WI38 (cell line): ENCODE measurements around the gene FSTL4.

ENCODE experiments used
- H3K4me3 ChIP-seq: 2 replicates; pipeline ENCODE4 v1.5.1; 2011; ENCODE audit warnings: low read depth, mild to moderate bottlenecking, control low read depth, low read length
- TF ChIP-seq, protein P1 (sequence below): IDR thresholded peaks from 2 replicates; pipeline ENCODE4 v1.5.1; 2012; ENCODE audit warnings: low read depth, mild to moderate bottlenecking, control low read depth, low read length

FSTL4 gene

DNA sequence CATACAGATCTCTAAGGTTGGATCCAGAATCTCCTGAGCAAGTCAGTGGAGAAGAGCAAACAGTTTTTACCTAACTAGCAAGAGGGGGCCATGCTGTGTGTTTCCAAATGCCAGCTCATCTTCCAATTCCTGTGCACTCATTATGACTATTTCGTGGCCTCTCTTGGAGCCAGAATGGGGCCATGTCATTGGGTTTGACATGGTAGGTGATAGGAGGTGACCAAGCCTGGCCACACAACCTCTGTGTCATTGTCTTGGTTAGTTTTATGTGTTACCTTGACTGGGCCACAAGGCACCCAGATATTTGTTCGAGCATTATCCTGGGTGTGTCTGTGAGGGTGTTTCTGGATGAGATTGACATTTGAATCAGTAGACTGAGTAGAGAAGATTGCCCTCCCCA lies 354.4 kb downstream of the FSTL4 start:
- TF ChIP-seq, protein P1, sequence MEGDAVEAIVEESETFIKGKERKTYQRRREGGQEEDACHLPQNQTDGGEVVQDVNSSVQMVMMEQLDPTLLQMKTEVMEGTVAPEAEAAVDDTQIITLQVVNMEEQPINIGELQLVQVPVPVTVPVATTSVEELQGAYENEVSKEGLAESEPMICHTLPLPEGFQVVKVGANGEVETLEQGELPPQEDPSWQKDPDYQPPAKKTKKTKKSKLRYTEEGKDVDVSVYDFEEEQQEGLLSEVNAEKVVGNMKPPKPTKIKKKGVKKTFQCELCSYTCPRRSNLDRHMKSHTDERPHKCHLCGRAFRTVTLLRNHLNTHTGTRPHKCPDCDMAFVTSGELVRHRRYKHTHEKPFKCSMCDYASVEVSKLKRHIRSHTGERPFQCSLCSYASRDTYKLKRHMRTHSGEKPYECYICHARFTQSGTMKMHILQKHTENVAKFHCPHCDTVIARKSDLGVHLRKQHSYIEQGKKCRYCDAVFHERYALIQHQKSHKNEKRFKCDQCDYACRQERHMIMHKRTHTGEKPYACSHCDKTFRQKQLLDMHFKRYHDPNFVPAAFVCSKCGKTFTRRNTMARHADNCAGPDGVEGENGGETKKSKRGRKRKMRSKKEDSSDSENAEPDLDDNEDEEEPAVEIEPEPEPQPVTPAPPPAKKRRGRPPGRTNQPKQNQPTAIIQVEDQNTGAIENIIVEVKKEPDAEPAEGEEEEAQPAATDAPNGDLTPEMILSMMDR, result no peak
- H3K4me3 ChIP-seq, result no peak overlapping the region

DNA sequence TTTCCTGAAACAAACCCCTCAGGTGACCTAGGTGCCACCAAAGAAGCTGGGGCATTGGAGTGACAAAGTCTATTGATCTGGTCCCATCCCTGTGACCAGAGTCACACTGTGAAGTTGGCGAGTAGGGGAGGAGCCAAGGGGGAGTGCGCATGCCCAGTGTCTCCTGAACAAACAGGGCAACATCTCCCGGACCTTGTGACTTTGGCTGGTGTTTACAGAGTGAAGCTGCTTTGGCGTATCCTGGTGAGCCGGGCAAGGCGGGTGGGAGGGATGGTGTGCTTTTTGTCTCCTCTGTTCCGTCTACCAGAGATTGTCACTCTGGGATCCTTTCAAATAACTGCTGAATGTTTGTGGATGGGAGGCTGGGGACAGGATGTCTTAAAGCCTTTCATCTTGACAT lies 356.1 kb downstream of the FSTL4 start:
- TF ChIP-seq, protein P1, result no peak
- no peak overlapping the region for H3K4me3 ChIP-seq

DNA sequence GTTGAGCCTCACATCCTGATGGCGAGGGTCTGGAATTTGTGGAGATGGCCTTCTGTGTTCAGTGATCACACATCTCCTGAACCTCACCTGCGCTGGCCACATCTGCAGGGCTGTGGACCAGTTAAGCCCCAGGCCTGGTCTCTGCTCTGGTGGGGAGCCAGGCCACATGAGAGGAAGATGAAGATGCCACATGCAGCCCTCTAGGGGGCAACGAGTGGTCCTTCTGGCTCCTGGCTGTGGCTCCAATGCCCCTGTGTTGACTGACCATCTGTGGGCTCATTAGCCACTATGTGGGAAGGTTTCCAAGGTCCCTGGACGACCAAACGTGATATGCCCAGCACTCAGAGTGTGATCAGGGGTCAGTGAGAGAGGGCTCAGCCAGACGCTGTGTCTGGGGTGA lies 357.5 kb downstream of the FSTL4 start:
- TF ChIP-seq, protein P1, result no peak
- H3K4me3 ChIP-seq, result no peak overlapping the region

DNA sequence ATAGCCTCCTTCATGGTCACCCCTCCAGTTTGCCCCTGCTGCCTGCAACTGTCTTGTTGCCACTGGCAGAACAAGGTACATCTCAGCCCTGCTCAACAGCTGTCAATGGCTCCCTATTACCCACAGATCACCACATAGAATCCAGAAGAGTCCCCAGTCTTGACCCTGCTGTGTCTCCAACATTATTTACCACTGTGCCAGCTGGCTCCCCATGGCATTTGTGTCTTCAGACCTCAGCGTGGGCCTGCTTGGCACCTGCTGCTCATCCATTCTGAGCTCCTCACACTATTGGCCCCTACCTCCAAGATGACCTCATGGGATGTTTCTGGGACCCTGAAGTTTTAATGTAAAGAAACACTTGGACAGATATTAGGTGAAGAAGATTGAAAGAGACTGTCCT lies 358.7 kb downstream of the FSTL4 start:
- H3K4me3 ChIP-seq, result no peak overlapping the region
- TF ChIP-seq, protein P1, result no peak

DNA sequence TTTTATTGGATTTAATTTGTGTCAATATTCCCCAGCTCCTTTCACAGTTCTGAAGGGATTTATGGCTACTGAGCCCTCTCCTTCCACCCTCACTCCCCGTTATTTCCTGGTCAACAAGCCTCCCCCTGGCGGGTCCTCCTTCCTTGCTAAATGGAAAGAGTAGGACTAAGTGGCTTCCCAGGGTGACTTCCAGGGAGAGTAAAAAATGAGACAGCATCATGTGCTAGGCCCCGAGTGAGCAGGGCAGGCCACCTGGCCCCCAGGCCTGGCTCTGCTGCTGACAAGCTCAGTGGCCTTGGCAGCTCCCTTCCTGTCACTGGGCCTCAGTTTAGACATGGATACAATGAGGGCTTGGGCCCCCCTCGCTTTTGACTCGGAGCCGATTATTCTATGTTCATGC lies 359.3 kb downstream of the FSTL4 start:
- TF ChIP-seq, protein P1, result no peak
- H3K4me3 ChIP-seq, result no peak overlapping the region

DNA sequence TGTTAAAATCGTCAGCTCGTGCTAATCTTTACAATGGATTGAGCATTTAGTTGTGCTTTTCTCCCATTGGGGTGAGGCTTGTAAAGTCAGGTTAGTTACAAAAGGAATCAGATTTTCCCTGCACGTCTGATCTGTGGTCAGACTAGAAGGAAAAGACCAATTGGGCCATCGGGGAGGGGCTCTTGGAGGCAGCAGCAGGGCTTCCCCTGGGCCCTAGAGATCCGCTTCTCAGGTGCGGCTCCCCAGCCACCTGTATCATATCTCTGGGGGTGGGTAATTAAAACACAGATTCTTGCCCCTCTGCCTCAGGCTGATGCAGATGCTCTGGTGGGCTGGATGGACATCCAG lies 360.2 kb downstream of the FSTL4 start:
- TF ChIP-seq, protein P1, result no peak
- no peak overlapping the region for H3K4me3 ChIP-seq

DNA sequence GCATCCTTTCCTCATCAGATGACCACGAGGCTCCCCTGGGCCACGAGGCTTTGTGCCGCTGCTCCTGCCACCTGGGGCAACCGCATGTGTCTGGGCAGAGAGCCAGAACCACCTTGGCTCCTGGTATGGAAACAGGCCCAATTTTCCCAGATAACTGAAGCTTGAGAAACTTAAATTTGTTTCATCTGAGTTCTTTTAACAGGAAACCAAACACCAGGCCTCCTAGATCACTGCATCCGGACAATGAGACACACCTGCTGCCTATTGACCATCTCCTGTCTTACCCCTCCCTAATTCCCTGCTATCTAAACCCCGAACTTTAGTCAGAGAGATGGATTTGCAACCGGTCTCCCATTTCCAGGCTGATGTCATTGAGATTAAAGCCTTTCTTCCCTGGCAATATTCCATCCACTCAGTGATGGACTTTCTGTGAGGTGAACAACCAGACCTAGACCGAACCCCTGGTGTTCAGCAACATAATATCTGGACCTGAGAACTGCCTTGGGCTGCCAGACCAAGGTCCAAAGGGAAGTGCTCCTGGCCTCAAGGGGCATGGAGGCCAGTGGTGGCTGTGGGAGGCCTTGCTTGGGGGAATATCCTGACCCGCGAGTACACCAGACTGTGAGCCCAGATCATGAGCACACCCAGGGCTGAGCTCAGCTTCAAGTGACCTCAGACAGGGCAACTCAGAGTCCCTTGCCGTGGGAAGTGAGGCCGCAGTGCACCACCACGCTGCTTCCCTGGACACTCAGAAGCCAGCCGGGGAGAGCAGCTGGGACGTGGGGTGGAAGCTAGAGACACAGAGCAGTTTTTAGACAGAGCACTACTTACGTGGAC lies 360.8 kb downstream of the FSTL4 start:
- TF ChIP-seq, protein P1, result no peak

More for the DNA sequence above, 360.8 kb downstream of the FSTL4 start:
- H3K4me3 ChIP-seq, result no peak overlapping the region
